Gastrocnemius medialis (tissue), 4 donors: ENCODE measurements around the gene GYG1.

Source experiments
- POLR2A ChIP-seq, 2 donors: fragments of 450-650 bp; IDR thresholded peaks; one replicate each; pipeline ENCODE4 v1.6.1; 2017; ENCODE audit warnings: antibody characterized with exemption in 2 of 2, mild to moderate bottlenecking in 2 of 2, moderate library complexity in 2 of 2
- TF ChIP-seq, protein P1 (sequence below), 5 experiments: fragments of 450-650 bp in 3 of 5; fragments of 200-600 bp in 2 of 5; sonication (generic) in 2 of 5; IDR thresholded peaks in 4 of 5; conservative IDR thresholded peaks in 1 of 5; 1 replicate in 4 of 5; 2 replicates in 1 of 5; pipeline ENCODE4 v1.5.1; 2016 to 2019; ENCODE audit warnings: antibody characterized with exemption in 5 of 5, mild to moderate bottlenecking in 3 of 5, moderate library complexity in 3 of 5

DNA sequence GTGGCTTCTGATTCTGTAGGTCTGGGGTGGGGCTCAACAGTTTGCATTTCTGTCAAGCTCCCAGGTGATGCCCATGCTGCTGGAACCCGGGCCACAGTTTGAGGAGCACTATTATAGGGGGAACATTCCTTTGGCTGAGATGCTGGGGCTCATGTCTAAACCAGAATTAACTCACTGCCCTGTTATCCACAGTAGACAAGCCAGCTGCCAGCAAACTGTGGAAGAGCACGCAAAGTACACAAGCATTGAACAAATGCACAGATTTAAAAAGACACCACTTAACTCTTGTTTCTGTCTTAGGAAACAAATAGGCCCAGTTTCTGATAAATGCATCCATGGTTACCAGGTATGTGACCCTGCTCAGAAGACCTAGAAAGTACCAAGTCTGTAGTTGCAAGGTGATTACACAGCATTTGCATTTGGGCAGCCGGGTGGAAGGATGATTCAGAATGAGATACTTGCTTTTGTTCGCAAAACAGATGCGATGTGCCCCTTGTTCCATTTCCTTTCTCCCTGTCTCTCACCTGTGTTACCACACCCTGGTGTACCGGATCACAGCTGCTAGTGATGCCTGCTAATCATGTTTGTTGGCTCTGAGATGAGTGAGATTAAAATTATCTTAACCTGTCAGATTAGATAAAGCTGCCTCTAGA lies 12.4 kb downstream of the GYG1 start:
- TF ChIP-seq, protein P1, sequence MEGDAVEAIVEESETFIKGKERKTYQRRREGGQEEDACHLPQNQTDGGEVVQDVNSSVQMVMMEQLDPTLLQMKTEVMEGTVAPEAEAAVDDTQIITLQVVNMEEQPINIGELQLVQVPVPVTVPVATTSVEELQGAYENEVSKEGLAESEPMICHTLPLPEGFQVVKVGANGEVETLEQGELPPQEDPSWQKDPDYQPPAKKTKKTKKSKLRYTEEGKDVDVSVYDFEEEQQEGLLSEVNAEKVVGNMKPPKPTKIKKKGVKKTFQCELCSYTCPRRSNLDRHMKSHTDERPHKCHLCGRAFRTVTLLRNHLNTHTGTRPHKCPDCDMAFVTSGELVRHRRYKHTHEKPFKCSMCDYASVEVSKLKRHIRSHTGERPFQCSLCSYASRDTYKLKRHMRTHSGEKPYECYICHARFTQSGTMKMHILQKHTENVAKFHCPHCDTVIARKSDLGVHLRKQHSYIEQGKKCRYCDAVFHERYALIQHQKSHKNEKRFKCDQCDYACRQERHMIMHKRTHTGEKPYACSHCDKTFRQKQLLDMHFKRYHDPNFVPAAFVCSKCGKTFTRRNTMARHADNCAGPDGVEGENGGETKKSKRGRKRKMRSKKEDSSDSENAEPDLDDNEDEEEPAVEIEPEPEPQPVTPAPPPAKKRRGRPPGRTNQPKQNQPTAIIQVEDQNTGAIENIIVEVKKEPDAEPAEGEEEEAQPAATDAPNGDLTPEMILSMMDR (IDR thresholded peaks at IDR 0.05 in 4 of 5, conservative IDR thresholded peaks at IDR 0.05 in 1 of 5) = no peak
- no peak for TF ChIP-seq POLR2A (IDR thresholded peaks at IDR 0.05)
